Renal pelvis (tissue), 4 donors: ENCODE data around the gene KHNYN. TPM values are rescaled to one million over a fixed set of nuclear protein-coding genes. Genes with fewer than 3 reads are reported as not detected.
"Not testable (repeated sequence)": the region's sequence is repeated elsewhere in the genome, so short reads cannot be mapped to it uniquely, and the experiment has no call there.

ENCODE experiments used
- DNase-seq: peaks from one replicate; pipeline ENCODE4 v3.0.0-alpha.2; 2013
- polyA plus RNA-seq, 3 donors: library from polyadenylated mRNA; unstranded; fragments of 120-200 nt; gene quantifications; one replicate each; pipeline ENCODE4 v1.2.1, GENCODE V29; 2013; ENCODE audit not compliant: insufficient read length in 3 of 3

The KHNYN gene
- polyA plus RNA-seq, 3 donors, result 43.7 to 55.8 (median 53.3) TPM

GRCh38 chr14:24436355-24437019 is 6.7 kb downstream of the KHNYN start:
- peak; percentile 55 for DNase-seq

GRCh38 chr14:24437020-24437735 is 7.4 kb downstream of the KHNYN start:
- DNase-seq, result no peak

GRCh38 chr14:24437736-24438067 is 7.9 kb downstream of the KHNYN start:
- no peak for DNase-seq

GRCh38 chr14:24438223-24439097 is 8.7 kb downstream of the KHNYN start:
- DNase-seq, result no peak

- no peak for DNase-seq
These were observed 9.5 kb downstream of the KHNYN start for GRCh38 chr14:24439257-24439656.

- no peak for DNase-seq
These were observed 10.3 kb downstream of the KHNYN start for GRCh38 chr14:24439830-24440605.

- no peak for DNase-seq
These were observed 11.0 kb downstream of the KHNYN start for GRCh38 chr14:24440606-24441399.

GRCh38 chr14:24441485-24441884 is 11.7 kb downstream of the KHNYN start:
- no peak for DNase-seq

- no peak for DNase-seq
These were observed 12.1 kb downstream of the KHNYN start for GRCh38 chr14:24441904-24442239.

- peak; percentile 99 for DNase-seq
These were observed 12.7 kb downstream of the KHNYN start, which contains the start of gene SDR39U1 for GRCh38 chr14:24442240-24443052. SDR39U1 (minus strand) TSS chr14:24442776; CDS start chr14:24442769, 7 bp downstream.

GRCh38 chr14:24443053-24443665 is 13.4 kb downstream of the KHNYN start:
- no peak for DNase-seq

GRCh38 chr14:24450828-24451227 is 21.1 kb downstream of the KHNYN start:
- DNase-seq, result not testable (repeated sequence)

GRCh38 chr14:24456980-24457379 is 27.2 kb downstream of the KHNYN start:
- DNase-seq, result no peak

- DNase-seq, result no peak
These were observed 29.0 kb downstream of the KHNYN start for GRCh38 chr14:24458736-24459135.

GRCh38 chr14:24459331-24459730 is 29.6 kb downstream of the KHNYN start:
- DNase-seq, result no peak

- DNase-seq, result no peak
These were observed 31.6 kb downstream of the KHNYN start for GRCh38 chr14:24461336-24461735.

- DNase-seq, result no peak
These were observed 33.5 kb downstream of the KHNYN start for GRCh38 chr14:24463017-24463883.
